ENCODE measurements around the gene USB1.
"Not testable (repeated sequence)": the region's sequence is repeated elsewhere in the genome, so short reads cannot be mapped to it uniquely, and the experiment has no call there.

The USB1 gene

DNA sequence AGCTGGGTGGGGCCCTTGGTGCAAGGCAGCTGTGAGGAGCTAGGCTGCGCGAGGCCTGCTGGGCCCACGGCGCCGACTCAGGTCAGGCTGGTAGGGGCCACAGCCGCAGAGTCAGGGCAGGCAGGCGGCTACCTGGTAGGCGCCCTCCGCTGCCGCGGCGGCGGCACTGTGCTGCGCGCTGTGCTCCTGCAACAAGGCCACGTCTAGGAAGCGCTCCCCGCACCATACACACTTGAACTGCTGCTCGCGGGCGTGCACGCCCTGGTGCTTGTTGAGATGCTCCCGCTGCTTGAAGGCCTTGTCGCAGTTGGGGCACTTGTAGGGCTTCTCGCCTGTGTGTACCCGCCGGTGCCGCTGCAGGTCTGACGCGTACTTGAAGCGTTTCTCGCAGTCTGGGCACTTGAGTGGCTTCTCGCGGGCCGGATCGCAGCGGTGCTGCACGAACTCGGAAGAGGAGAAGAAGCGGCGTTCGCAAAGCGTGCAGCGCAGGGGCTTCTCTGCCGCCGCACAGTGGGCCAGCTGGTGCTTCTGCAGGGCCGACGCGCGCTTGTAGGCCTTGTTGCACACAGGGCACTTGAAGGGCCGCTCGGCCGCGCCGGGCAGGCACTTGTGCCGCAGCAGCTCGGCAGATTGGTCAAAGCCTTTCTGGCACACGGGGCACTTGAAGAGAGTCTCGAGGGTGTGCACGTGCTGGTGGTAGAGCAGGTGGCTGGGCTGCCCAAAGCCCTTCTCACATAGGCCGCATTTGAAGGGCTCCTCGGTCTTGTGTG, 4.6 kb upstream of the USB1 start:
- no peak for DNase-seq

- no peak for DNase-seq
Observed at GRCh38 chr16:57997176-57997527, 4.1 kb upstream of the USB1 start.

- DNase-seq, result no peak
Observed at GRCh38 chr16:57997528-57998265, 3.5 kb upstream of the USB1 start.

DNA sequence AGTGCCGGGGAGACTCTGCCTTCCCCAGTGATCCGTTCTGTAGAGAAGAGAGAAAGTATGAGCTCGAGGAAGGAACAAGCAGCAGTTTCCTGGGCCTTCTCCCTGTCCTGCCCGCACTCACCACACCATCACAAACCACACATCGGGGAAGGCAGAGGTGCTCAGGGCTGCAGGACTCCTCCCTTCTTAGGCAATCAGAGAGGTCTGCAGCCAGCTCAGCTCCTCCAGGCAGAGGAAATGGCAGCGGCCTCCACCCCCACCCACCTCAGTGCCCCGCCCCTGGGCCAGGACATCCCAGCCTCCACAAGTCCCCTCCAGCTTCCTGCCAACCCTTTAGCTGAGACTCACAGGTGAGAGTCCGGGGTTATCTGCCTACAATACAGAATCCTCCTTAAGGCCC, 2.7 kb upstream of the USB1 start:
- DNase-seq, result peak; percentile 76

DNA sequence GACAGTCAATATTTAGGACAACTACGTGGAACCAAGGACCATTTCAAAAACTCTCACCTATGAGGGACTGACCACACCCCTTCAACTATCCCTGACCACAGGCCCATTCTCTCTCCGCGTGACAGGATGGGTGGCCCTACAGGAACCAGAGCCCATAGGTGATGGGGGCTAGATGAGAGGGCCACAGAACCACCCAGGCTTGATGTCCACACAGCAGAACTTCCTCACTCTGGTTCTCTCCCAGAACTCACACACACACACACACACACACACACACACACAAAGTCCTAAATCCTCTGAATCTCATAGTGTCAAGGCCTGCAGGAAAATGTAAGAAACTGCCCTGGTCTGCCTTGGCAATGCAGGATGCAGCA, 2.2 kb upstream of the USB1 start:
- DNase-seq, result no peak

DNA sequence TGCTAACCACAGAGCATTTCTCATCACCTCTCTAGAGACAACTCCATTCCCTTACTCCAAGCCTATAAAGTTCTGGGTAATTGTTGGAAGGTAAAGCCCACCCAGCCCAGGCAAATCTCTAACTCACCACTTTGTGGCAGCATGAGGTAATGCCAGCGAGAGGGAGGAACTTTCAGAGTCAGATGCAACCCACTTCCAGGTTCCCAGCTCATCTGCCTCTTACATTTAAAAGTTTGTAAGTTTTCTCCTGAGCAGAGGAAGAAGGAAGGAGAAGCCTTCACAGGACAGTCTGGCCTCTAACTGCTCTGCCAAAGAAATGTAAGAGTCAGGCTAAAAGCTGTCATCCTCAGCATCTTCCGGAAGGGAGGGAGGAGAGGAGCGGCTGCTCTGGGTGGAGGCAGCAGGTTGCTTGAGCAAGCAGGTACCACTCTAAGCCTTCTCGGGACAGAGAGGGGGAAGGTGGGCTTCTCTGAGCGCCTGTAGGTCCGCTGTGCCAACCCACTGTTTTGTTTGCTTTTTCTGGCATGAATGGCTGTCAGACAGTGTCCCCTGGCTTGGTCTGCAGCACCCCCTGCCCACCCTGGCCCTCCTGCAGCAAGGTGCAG, 1.7 kb upstream of the USB1 start:
- peak; percentile 51 for DNase-seq

- DNase-seq, result no peak
Observed at GRCh38 chr16:57999971-58000705, 1.1 kb upstream of the USB1 start, which contains the start of gene ZNF319. Gene ZNF319 (minus strand): TSS chr16:58000672. CDS start chr16:57998265, 2,407 bp downstream.

DNA sequence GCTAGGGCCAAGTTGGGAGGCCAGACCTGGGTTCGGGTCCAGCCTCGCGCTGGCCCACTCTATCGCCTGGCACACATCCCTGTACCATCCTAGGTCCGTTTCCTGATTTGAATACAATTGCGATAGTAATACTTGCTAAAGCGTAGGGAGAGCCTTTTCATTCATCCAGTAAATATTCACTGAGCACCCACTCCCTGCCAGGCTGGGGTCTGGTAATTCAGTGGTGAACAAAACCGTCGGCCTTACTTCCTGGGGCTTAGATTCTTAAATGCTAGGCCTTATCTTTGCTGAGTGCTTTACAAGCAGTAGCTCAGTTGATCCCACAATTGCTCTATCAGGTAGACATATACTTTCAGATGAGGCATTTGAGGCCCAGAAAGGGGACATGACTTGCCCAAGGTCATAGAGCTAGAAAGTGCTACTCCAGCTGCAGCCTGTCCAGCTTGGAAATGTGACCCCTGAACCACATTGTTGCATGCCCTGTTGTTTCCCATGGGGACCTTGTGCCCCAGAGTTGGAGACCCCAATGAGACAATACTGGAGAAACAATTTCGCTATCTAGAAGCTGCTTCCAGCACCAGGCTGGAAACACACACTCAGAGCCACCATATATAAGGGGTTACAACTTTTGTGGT, 691 bp downstream of the USB1 start:
- no peak for DNase-seq

DNA sequence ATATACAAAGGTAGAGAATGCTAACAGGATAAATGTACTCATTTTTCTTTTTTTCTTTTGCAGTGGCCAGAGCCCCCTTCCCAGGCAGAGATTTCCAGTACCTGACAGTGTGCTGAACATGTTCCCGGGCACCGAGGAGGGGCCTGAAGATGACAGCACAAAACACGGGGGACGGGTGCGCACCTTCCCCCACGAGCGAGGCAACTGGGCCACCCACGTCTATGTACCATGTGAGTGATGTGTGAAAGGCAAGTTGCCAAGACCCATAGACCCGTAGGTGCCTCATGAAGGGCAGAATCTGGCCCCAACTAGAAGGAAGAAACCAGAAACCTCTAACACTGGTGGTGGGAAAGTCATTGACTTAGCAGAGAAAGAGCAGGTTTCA, 1.2 kb downstream of the USB1 start:
- no peak for DNase-seq

GRCh38 chr16:58002936-58003335, 1.7 kb downstream of the USB1 start:
- DNase-seq, result no peak

DNA sequence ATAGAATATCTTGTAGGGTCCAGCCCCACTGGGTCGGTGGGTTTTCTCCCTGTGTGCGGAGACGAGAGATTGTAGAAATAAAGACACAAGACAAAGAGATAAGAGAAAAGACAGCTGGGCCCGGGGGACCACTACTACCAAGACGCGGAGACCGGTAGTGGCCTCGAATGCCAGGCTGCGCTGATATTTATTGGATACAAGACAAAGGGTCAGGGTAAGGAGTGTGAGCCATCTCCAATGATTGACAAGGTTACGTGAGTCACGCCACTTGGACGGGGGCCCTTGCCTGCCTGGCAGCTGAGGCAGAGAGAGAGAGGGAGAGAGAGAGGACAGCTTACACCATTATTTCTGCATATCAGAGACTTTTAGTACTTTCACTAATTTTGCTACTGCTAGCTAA, 3.5 kb downstream of the USB1 start:
- DNase-seq, result not testable (repeated sequence)

- DNase-seq, result no peak
Observed at GRCh38 chr16:58009856-58010416, 8.7 kb downstream of the USB1 start.

DNA sequence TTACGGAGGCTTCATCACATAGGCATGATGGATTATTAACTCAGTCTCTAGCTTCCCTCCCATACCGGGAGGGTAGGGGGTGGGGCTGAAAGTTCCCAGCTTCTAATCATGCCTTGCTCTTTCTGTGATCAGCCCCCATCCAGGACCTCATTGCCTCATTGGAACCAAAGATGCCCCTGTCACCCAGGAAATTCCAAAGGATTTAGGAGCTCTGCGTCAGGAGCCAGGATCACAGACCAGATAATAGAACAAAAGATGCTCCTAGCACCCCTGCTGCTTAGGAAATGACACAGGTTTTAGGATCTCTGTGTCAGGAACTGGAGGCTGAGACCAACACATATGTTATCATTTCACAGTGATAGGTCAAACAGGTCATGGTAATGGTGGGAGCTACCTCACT, 9.7 kb downstream of the USB1 start:
- DNase-seq, result no peak

GRCh38 chr16:58011652-58012051, 10.4 kb downstream of the USB1 start:
- DNase-seq, result no peak

GRCh38 chr16:58012481-58012880, 11.3 kb downstream of the USB1 start:
- no peak for DNase-seq

DNA sequence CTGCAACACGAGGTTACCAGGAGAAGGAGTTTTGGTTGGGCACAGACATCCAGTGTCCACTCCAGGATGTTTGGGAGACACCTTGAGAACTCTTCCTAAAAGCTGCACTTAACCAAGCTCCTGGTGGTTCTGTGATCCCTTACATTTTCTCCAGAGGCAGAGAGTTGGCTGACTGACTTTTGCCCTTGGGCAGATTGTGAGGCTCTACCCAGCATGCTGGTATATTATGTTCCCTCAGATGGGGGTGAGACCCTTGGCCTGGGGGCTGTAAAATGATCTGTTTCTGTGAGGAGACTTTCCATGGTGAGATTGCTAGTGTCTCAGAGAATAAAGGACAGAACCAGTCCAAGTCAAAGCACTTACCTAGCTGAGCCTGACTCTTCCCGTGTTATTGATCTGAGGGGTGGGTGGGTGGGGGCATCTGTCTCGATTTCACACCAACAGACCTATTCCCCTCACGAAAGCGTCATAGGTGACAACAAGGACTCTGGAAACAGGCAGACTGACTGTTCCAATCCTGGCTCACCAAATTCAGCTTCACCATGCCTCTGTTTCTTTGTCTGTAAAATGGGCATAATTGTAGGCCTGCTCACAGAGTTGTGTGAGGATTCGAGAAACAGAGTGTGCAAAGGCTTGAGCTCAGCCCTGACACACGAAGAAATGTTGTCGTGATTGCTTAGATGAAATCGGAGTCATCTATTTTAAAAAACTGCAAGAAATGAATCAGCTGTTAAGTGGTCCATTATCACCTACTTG, 12.2 kb downstream of the USB1 start:
- DNase-seq, result no peak

DNA sequence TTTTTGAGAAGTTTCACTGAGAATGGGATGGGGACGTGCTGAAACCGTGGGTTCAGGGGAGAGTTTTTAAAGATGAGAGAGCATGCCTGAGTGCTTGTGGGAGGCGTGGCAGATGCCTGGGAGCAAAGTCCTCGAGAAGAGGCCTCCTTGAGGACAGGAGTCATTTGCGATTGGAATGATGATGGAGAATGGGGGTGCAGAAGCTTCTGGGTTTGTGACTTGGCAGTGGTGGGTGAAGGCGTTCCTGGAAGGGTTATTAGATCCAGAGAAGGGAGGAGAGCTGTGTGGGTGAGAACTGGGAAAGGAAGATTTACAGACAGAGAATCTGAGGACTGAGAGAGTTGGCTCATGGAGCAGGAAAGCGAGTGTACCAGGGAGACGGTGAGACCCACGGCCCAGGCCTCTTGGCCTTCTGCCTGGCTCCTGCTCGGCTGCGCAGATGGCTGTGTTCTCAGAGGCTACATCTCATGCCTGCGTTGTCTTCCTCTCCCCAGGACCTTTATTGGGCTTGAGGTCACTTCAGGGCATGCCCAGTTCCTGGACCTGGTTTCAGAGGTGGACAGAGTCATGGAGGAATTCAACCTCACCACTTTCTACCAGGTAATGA, 15.7 kb downstream of the USB1 start:
- DNase-seq, result no peak

DNA sequence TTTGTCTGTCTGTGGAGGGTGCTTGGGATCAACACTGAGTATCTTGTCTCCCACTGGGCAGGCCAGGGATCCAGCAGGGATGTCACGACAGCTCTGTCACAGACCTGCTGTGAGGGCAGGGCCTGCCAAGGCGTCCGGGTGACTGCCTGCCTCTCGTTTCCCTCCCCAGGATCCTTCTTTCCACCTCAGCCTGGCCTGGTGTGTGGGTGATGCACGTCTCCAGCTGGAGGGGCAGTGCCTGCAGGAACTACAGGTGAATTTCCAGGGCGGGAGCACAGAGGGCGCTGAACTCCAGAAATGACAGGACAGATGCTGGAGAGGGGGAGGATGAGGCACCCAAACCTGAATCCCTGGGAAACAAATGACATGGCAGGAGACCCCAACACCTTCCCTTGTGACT, 17.6 kb downstream of the USB1 start:
- DNase-seq, result no peak

- no peak for DNase-seq
Observed at GRCh38 chr16:58019866-58020538, 18.8 kb downstream of the USB1 start.

DNA sequence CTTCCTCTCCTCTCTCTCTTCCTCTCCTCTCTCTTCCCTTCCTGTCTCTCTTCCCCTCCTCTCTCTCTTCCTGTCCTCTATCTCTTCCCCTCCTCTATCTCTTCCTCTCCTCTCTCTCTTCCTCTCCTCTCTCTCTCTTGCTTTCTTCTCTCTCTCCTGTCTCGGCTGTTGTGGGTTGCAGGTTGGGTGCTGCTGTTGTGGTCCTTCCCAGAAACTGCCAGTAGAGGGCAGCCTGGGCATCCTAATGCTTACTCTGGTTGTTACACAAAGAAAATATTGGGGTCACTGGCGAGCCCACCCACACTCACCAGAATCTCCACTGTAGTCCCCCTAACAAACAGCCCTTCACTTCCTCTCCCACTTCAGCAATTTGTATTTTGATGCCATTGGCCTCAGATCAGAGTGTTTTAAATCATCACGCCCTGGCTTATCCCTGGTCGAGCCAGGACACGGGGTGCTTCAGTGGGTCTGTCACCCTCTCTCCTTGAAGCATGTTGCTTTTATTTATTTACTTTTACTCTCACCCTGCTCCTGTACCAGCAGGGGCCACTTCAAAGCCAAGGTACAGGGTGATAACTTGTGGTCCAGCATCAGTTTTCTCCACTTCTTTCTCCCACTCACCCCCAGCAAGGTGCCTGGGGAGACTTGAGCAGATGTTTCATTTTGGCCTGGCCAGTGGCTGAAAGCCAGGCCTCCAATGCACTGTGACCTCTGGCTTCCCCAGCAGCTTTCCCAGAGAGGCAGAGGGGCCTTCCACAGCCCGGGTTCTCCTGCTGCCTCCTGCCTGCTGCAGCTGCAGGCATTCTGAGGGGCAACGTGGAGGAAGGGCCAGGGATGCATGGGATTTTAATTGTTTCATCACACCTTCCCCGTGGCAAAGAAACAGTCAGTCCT, 19.7 kb downstream of the USB1 start:
- DNase-seq, result peak; percentile 79

Measured in stimulated activated CD8-positive, alpha-beta memory T cell treated with anti-CD3 and anti-CD28 coated beads, Interleukin-4, amount 100 ng/mL, for 48 hours (primary cell).